HUES48 (cell line): ENCODE results near the gene STAU1.
"Not testable (repeated sequence)": the region's sequence is repeated elsewhere in the genome, so short reads cannot be mapped to it uniquely, and the experiment has no call there.

Experiments used
- H3K27ac ChIP-seq: one replicate; pipeline ENCODE4 v1.7.0; 2013; ENCODE audit warnings: low read depth, low read length, inconsistent platforms
- H3K27me3 ChIP-seq: 2 replicates; pipeline ENCODE4 v1.6.1; 2013; ENCODE audit warnings: mild to moderate bottlenecking, low read length; ENCODE audit not compliant: control insufficient read depth, insufficient read depth
- H3K36me3 ChIP-seq: 2 replicates; pipeline ENCODE4 v1.6.1; 2013; ENCODE audit warnings: low read length; ENCODE audit not compliant: control insufficient read depth, insufficient read depth
- H3K4me1 ChIP-seq: 2 replicates; pipeline ENCODE4 v1.6.1; 2013; ENCODE audit warnings: mild to moderate bottlenecking, low read length; ENCODE audit not compliant: control insufficient read depth, insufficient read depth
- H3K4me3 ChIP-seq: 2 replicates; pipeline ENCODE4 v1.5.1; 2013; ENCODE audit warnings: mild to moderate bottlenecking, low read depth, low read length
- H3K9ac ChIP-seq: 2 replicates; pipeline ENCODE4 v1.6.1; 2013; ENCODE audit warnings: mild to moderate bottlenecking, low read depth, low read length, moderate library complexity
- H3K9me3 ChIP-seq: 2 replicates; pipeline ENCODE4 v1.6.1; 2013; ENCODE audit warnings: low read length; ENCODE audit not compliant: control insufficient read depth, insufficient read depth

The STAU1 gene

DNA sequence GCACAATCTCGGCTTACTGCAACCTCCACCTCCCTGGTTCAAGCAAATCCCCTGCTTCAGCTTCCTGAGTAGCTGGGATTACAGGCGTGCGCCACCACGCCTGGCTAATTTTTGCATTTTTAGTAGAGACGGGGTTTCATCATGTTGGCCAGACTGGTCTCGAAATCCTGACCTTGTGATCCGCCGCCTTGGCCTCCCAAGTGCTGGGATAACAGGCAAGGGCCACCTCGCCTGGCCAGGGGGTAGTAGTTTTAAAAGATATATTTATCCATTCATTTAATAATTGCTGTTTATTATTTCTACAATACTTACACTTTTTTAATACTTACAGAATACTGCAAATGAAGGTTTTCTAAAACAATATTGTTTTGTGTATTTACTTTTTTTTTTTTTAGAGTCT is 15.6 kb upstream of the STAU1 start:
- Histone ChIP-seq H3K9ac (no peak overlapping the region), H3K4me3 (no peak overlapping the region), H3K36me3 (no peaks in the 10 kb centered on the region), H3K27me3 (no peaks in the 10 kb centered on the region), H3K27ac (no peak overlapping the region), H3K4me1 (no peaks in the 10 kb centered on the region), H3K9me3 (no peaks in the 10 kb centered on the region)

DNA sequence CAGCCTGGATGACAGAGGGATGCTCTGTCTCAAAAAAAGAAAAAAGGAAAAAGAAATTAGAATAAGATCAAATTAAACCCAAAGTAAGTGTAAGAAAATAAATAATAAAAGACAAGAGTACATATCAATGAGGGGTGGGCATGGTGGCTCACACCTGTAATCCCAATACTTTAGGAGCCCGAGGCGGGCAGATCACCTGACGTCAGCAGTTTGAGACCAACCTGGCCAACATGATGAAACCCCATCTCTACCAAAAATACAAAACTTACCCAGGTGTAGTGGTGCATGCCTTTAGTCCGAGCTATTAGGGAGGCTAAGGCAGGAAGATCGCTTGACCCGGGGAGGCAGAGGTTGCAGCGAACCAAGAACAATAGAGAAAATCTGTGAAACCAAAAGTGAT is 14.9 kb upstream of the STAU1 start:
- H3K27me3 ChIP-seq, result no peaks in the 10 kb centered on the region
- no peaks in the 10 kb centered on the region for H3K4me1 ChIP-seq
- H3K9me3 ChIP-seq, result no peaks in the 10 kb centered on the region
- no peaks in the 10 kb centered on the region for H3K36me3 ChIP-seq
- no peak overlapping the region for H3K27ac ChIP-seq
- H3K9ac ChIP-seq, result no peak overlapping the region
- no peak overlapping the region for H3K4me3 ChIP-seq

DNA sequence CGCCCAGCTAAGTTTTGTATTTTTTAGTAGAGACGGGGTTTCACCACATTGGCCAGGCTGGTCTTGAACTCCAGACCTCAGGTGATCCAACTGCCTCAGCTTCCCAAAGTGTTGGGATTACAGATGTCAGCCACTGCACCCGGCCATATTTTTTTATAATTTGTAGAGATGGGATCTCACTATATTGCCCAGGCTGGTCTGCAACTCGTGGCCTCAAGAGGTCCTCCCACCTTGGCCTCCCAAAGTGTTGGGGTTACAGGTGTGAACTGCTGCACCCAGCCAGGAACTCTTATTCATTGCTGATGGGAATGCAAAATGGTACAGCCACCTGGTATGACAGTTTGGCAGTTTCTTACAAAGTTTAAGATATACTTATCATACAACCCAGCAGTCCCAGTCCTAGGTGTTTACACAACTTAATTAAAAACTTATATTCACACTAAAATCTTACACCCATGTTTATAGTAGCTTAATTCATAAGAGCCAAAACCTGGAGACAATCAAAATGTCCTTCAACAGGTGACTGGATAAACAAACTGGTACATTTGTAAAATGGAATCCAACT is 11.7 kb upstream of the STAU1 start:
- H3K27me3 ChIP-seq, result no peaks in the 10 kb centered on the region

DNA sequence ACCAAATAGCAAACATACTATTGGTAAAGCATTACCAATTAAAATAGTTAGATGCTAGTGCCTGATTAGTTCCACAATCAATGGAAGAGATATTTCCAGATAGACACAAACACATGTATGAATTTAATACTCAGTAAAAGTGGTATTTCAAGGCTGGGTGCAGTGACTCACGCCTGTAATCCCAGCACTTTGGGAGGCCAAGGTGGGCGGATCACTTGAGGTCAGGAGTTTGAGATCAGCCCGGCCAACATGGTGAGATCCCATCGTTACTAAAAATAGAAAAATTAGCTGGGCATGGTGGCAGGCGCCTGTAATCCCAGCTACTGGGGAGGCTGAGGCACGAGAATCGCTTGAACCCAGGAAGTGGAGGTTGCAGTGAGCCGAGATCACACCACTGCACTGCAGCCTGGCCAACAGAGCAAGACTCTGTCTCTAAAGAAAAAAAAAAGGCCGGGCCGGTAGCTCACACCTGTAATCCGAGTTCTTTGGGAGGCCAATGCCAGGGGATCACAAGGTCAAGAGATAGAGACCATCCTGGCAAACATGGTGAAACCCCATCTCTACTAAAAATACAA is 4.9 kb upstream of the STAU1 start:
- not testable (repeated sequence) for H3K27me3 ChIP-seq, H3K36me3 ChIP-seq, H3K9me3 ChIP-seq, H3K9ac ChIP-seq, H3K4me1 ChIP-seq, H3K27ac ChIP-seq, H3K4me3 ChIP-seq

More for the DNA sequence above, 11.7 kb upstream of the STAU1 start:
- Histone ChIP-seq H3K9me3 (no peaks in the 10 kb centered on the region), H3K36me3 (no peaks in the 10 kb centered on the region), H3K4me1 (no peaks in the 10 kb centered on the region), H3K4me3 (no peak overlapping the region), H3K9ac (no peak overlapping the region), H3K27ac (no peak overlapping the region)

DNA sequence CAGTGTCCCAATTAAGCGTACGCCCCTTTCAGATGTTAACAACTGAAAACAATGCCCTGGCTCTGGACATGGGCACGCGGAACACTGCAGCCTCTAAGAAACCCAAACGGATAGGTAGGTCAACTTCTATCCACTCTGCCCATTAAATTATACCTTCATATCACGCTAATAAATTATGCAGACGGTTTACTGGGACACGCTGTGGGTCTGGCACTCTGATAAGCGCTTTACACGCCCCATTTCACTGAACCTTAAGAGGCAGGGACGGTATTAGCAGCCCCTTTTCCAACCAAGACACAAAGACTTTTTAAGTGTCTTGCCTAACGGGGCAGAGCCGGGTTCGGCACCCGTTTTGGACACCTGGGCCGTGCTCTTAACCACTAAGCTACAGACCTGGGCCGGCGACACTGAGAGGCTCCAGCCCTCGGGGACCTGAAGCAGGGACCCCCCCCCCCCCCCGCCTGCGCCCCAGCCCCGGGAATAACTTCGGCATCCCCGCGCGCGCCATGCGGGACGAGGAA is 744 bp downstream of the STAU1 start:
- Histone ChIP-seq H3K27ac (peak overlapping the region; percentile 88), H3K9ac (peak overlapping the region; percentile 75), H3K36me3 (peaks cover 7% of the 10 kb centered on the region), H3K4me3 (peak overlapping the region; percentile 96), H3K9me3 (no peaks in the 10 kb centered on the region), H3K4me1 (peaks cover 9% of the 10 kb centered on the region; the same call in 1 of the 2 replicates), H3K27me3 (no peaks in the 10 kb centered on the region)

DNA sequence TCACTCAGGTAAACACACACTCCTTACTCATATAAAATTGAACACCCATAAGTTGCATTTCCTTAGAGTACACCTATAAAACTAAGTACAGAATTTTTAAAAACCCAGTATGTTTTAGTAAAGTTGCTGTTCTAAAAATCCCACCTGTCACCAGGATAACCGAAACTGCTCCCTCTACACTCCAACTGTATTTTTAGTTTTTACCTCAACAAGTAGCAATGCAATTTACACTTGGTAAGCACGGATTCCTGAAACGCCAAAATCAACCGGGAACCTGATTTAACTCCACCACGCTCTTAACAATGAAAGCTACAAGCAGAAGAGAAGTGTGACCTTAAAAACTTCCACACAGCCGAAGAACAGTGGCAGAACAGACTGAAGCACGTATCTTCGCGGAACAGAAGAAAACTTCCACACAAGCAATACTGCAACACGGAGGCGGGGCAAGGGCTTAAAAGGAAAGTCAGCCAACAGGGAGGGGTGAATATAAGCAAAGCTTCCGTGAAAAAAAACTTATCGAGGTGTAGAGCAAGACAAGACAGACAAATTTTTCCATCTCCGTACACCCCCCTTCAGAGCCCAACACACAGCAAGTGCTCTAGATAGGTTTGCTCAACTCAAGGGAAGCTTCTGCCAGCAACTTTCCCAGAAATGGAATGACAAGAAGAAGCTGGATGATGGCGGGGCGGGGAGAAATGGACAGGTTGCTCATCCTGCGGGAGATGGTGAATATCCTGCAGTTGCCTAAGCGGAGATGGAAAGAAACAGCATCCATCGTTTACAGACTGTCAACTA is 1.4 kb downstream of the STAU1 start:
- Histone ChIP-seq H3K4me3 (peak overlapping the region; percentile 96), H3K9ac (peak overlapping the region; percentile 75), H3K9me3 (no peaks in the 10 kb centered on the region), H3K36me3 (peaks cover 7% of the 10 kb centered on the region), H3K4me1 (peaks cover 11% of the 10 kb centered on the region), H3K27me3 (no peaks in the 10 kb centered on the region), H3K27ac (no peak overlapping the region)

DNA sequence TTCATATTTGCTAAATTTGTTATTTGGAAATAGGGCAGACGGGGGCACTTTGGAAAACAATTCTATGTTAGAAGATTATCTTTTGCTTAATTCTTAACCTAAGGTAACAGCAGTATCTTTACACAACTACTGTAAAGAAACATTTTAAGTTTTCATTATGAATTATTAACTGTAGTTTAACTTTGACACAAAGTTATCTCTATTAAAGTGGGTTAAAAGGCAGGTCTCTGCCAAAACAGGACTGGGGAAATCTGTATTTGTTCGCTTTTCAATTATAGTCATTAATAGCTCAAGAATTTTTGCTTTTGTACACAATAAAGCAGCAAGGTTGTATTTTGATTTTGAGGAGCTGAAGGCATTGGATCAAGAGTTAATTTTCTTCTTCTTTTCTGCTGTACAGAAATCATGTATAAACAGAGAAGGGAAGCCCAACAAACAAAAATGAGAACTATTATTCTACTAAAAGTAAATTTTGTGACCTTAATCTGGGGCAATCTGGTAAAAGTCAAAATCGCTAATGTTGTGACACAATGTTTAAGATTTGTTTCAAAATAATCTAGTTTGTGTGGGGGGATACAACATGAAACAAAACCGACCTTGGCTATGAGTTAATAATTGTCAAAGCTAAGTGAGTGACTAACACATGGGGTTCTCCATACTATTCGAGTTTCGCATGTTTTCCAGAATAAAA is 2.9 kb downstream of the STAU1 start:
- peaks cover 11% of the 10 kb centered on the region for H3K4me1 ChIP-seq
- H3K9ac ChIP-seq, result no peak overlapping the region
- no peak overlapping the region for H3K4me3 ChIP-seq
- H3K27ac ChIP-seq, result peak overlapping the region; percentile 5
- peaks cover 7% of the 10 kb centered on the region for H3K36me3 ChIP-seq
- H3K9me3 ChIP-seq, result no peaks in the 10 kb centered on the region
- H3K27me3 ChIP-seq, result no peaks in the 10 kb centered on the region

DNA sequence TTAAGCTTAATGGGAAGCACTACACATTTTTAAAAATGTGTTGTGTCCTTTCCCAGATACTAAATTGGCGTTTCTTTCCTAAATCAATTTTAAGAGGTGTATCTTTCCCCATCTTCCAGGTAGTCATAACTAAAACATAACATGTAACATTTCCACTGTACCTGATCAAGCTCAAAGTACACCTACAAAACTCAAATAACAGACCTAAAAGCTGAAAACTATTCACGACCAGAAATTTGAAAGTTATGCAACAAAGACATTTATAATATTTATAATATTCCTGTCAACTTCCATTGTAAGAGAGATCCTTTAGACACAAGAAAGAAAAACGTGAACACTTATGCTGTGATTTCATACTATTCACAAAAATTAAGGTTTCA is 3.5 kb downstream of the STAU1 start:
- Histone ChIP-seq H3K36me3 (peaks cover 7% of the 10 kb centered on the region), H3K9me3 (no peaks in the 10 kb centered on the region), H3K4me1 (peaks cover 16% of the 10 kb centered on the region), H3K9ac (no peak overlapping the region), H3K27me3 (no peaks in the 10 kb centered on the region), H3K4me3 (no peak overlapping the region), H3K27ac (no peak overlapping the region)

DNA sequence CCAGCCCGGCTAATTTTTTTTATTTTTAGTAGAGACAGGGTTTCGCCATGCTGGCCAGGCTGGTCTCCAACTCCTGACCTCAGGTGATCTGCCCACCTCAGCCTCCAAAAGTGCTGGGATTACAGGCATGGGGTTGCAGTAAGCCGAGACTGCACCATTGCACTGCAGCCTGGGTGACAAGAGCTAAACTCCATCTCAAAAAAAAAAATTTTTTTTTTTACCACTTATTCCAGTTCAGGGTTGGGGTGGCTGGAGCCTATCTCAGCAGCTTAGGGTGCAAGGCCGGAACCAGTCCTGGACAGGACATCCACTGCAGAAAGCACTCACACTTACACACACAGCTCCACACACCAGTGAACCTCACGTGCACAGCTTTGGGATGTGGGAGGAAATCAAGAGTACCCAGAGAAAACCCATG is 4.0 kb downstream of the STAU1 start:
- not testable (repeated sequence) for H3K27ac ChIP-seq, H3K9ac ChIP-seq, H3K36me3 ChIP-seq, H3K4me3 ChIP-seq, H3K27me3 ChIP-seq, H3K9me3 ChIP-seq
- peaks cover 19% of the 10 kb centered on the region for H3K4me1 ChIP-seq

DNA sequence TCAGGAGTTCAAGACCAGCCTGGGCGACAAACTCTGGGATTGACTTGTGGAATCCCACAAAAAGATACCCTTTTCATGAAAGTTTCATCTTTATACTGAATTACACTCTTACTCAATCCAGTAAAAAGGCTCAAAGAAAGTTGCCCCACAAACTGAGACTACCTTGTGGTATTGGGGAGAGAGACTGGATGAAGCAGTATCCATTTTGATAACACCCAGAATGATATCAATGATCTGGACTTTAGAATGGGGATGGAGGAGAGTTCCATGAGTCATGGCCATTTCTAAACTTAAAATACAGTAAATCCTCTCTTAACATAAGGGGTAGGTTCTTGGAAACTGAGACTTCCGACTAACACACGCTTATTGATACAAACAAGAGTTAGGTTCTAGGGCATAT is 4.7 kb downstream of the STAU1 start:
- peaks cover 7% of the 10 kb centered on the region for H3K36me3 ChIP-seq
- H3K4me3 ChIP-seq, result no peak overlapping the region
- no peak overlapping the region for H3K9ac ChIP-seq
- no peak overlapping the region for H3K27ac ChIP-seq
- peaks cover 19% of the 10 kb centered on the region for H3K4me1 ChIP-seq
- no peaks in the 10 kb centered on the region for H3K27me3 ChIP-seq
- no peaks in the 10 kb centered on the region for H3K9me3 ChIP-seq
